Coronary artery (tissue), 2 donors: Measurements from ENCODE around the gene THRAP3.

Experiments
- DNase-seq: peaks from one replicate; pipeline ENCODE4 v3.0.0-alpha.2; 2017; ENCODE audit warnings: low spot score
- H3K27ac ChIP-seq, 2 donors: fragments of 200-600 bp; sonication (generic); one replicate each; pipeline ENCODE4 v1.5.1; 2016 to 2019
- H3K4me3 ChIP-seq: fragments of 200-600 bp; sonication (generic); 2 replicates; pipeline ENCODE4 v1.5.1; 2016; ENCODE audit warnings: mild to moderate bottlenecking, moderate library complexity
- CTCF ChIP-seq: fragments of 200-600 bp; sonication (generic); IDR thresholded peaks from one replicate; pipeline ENCODE4 v1.5.1; 2019; ENCODE audit warnings: antibody characterized with exemption

Gene THRAP3

GRCh38 chr1:36256558-36257374 is 32.5 kb downstream of the THRAP3 start:
- Histone ChIP-seq H3K4me3 (no peak overlapping the region), H3K27ac (no peak overlapping the region)
- no peak for DNase-seq
- no peak for TF ChIP-seq CTCF

- H3K4me3 ChIP-seq = no peak overlapping the region
- no peak for TF ChIP-seq CTCF
- no peak overlapping the region for H3K27ac ChIP-seq
- DNase-seq = no peak
These were observed 33.1 kb downstream of the THRAP3 start for GRCh38 chr1:36257375-36257767.

- no peak for TF ChIP-seq CTCF
- H3K4me3 ChIP-seq = no peak overlapping the region
- H3K27ac ChIP-seq = no peak overlapping the region
- no peak for DNase-seq
These were observed 34.7 kb downstream of the THRAP3 start for GRCh38 chr1:36258960-36259344.

- TF ChIP-seq CTCF = no peak
These were observed 44.7 kb downstream of the THRAP3 start for GRCh38 chr1:36268981-36269380.

GRCh38 chr1:36269408-36269838 is 45.2 kb downstream of the THRAP3 start:
- DNase-seq = no peak
- H3K27ac ChIP-seq = no peak overlapping the region
- no peak for TF ChIP-seq CTCF
- H3K4me3 ChIP-seq = no peak overlapping the region

More at GRCh38 chr1:36268981-36269380, 44.7 kb downstream of the THRAP3 start:
- Histone ChIP-seq H3K4me3 (no peak overlapping the region), H3K27ac (no peak overlapping the region)
- DNase-seq = no peak

- Histone ChIP-seq H3K4me3 (no peak overlapping the region), H3K27ac (no peak overlapping the region)
- DNase-seq = no peak
- TF ChIP-seq CTCF = no peak
These were observed 48.8 kb downstream of the THRAP3 start for GRCh38 chr1:36273024-36273423.

GRCh38 chr1:36274201-36274600 is 50.0 kb downstream of the THRAP3 start:
- no peak for TF ChIP-seq CTCF
- Histone ChIP-seq H3K4me3 (no peak overlapping the region), H3K27ac (no peak overlapping the region)
- DNase-seq = no peak
